GM12878 (cell line): ENCODE measurements around the gene LDB2.

ENCODE experiments used
- CHD2 ChIP-seq: IDR thresholded peaks from 2 replicates; pipeline ENCODE4 v1.6.1; 2011; ENCODE audit warnings: low read depth, low read length, improper control_type of control experiment, borderline replicate concordance
- DPF2 ChIP-seq: fragments of 450-650 bp; IDR thresholded peaks from 2 replicates; pipeline ENCODE4 v1.6.1; 2017; ENCODE audit warnings: mild to moderate bottlenecking
- EZH2 ChIP-seq: IDR thresholded peaks from 2 replicates; pipeline ENCODE4 v1.6.1; 2012; ENCODE audit warnings: low read depth, mild to moderate bottlenecking, control low read depth, inconsistent platforms, low read length, borderline replicate concordance; ENCODE audit not compliant: control insufficient read depth
- JUNB ChIP-seq: IDR thresholded peaks from 2 replicates; pipeline ENCODE4 v1.6.1; 2016; ENCODE audit warnings: antibody characterized with exemption, mild to moderate bottlenecking
- NBN ChIP-seq: fragments of 450-650 bp; IDR thresholded peaks from 2 replicates; pipeline ENCODE4 v1.6.1; 2016
- POLR2A ChIP-seq: IDR thresholded peaks from 2 replicates; pipeline ENCODE4 v1.6.1; 2011; ENCODE audit warnings: low read depth, mild to moderate bottlenecking, low read length
- SIN3A ChIP-seq: IDR thresholded peaks from 2 replicates; pipeline ENCODE4 v1.6.1; 2012; ENCODE audit warnings: low read depth, low read length, improper control_type of control experiment
- SMC3 ChIP-seq: IDR thresholded peaks from 2 replicates; pipeline ENCODE4 v1.6.1; 2011; ENCODE audit warnings: low read length, improper control_type of control experiment, borderline replicate concordance
- SPI1 ChIP-seq: IDR thresholded peaks from 2 replicates; pipeline ENCODE4 v1.6.1; 2011; ENCODE audit warnings: low read depth, mild to moderate bottlenecking, low read length, moderate library complexity, borderline replicate concordance; ENCODE audit not compliant: insufficient read depth
- ZNF384 ChIP-seq: IDR thresholded peaks from 2 replicates; pipeline ENCODE4 v1.6.1; 2012; ENCODE audit warnings: low read depth, mild to moderate bottlenecking, low read length, improper control_type of control experiment, borderline replicate concordance
- TF ChIP-seq, protein P1 (sequence below), 3 experiments: IDR thresholded peaks in 2 of 3; conservative IDR thresholded peaks in 1 of 3; 2 replicates each; pipeline ENCODE4 v1.5.1; 2011; ENCODE audit warnings: low read depth in 3 of 3, low read length in 3 of 3, mild to moderate bottlenecking in 3 of 3, control low read depth in 2 of 3, moderate library complexity in 2 of 3, inconsistent platforms in 1 of 3, mixed read lengths in 1 of 3; ENCODE audit not compliant: control insufficient read depth in 2 of 3, insufficient read depth in 1 of 3; ENCODE audit errors: extremely low read depth in 1 of 3
- TF ChIP-seq, protein P2 (sequence below): IDR thresholded peaks from 2 replicates; pipeline ENCODE4 v1.6.1; 2012; ENCODE audit warnings: mild to moderate bottlenecking, low read depth, low read length

DNA sequence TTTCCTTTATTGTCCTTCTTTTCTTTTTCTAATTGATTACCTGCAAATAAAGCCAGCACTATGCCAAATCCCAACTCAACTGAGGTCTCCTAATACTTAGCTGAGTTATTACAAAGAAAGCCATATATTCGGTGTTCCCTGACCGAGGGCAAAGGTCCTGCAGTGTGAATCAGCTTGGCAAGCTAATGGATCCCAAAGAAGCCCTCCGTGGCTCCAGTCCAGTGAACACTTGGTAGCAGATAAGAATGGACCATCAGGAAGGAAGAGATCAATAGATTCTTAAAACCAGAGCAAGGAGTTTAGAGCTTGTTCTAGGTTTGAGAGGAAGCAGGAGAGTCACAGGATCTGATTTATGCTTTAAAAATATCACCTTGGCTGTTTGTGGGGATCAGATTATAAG lies 8.5 kb downstream of the LDB2 start:
- TF ChIP-seq, protein P1, sequence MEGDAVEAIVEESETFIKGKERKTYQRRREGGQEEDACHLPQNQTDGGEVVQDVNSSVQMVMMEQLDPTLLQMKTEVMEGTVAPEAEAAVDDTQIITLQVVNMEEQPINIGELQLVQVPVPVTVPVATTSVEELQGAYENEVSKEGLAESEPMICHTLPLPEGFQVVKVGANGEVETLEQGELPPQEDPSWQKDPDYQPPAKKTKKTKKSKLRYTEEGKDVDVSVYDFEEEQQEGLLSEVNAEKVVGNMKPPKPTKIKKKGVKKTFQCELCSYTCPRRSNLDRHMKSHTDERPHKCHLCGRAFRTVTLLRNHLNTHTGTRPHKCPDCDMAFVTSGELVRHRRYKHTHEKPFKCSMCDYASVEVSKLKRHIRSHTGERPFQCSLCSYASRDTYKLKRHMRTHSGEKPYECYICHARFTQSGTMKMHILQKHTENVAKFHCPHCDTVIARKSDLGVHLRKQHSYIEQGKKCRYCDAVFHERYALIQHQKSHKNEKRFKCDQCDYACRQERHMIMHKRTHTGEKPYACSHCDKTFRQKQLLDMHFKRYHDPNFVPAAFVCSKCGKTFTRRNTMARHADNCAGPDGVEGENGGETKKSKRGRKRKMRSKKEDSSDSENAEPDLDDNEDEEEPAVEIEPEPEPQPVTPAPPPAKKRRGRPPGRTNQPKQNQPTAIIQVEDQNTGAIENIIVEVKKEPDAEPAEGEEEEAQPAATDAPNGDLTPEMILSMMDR (IDR thresholded peaks at IDR 0.05 in 2 of 3, conservative IDR thresholded peaks at IDR 0.05 in 1 of 3; ENCODE audit: control insufficient read depth in 2 of 3, extremely low read depth in 1 of 3, insufficient read depth in 1 of 3, low read depth in 3 of 3, low read length in 3 of 3): no peak
- TF ChIP-seq SIN3A (no peak), CHD2 (no peak), SPI1 (no peak), SMC3 (no peak), POLR2A (no peak), DPF2 (no peak), JUNB (no peak), EZH2 (no peak), NBN (no peak), ZNF384 (no peak)
- TF ChIP-seq, protein P2, sequence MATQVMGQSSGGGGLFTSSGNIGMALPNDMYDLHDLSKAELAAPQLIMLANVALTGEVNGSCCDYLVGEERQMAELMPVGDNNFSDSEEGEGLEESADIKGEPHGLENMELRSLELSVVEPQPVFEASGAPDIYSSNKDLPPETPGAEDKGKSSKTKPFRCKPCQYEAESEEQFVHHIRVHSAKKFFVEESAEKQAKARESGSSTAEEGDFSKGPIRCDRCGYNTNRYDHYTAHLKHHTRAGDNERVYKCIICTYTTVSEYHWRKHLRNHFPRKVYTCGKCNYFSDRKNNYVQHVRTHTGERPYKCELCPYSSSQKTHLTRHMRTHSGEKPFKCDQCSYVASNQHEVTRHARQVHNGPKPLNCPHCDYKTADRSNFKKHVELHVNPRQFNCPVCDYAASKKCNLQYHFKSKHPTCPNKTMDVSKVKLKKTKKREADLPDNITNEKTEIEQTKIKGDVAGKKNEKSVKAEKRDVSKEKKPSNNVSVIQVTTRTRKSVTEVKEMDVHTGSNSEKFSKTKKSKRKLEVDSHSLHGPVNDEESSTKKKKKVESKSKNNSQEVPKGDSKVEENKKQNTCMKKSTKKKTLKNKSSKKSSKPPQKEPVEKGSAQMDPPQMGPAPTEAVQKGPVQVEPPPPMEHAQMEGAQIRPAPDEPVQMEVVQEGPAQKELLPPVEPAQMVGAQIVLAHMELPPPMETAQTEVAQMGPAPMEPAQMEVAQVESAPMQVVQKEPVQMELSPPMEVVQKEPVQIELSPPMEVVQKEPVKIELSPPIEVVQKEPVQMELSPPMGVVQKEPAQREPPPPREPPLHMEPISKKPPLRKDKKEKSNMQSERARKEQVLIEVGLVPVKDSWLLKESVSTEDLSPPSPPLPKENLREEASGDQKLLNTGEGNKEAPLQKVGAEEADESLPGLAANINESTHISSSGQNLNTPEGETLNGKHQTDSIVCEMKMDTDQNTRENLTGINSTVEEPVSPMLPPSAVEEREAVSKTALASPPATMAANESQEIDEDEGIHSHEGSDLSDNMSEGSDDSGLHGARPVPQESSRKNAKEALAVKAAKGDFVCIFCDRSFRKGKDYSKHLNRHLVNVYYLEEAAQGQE: no peak
